IMR-90 (cell line): Measurements from ENCODE around the gene HSFX2. TPM values are rescaled to one million over a fixed set of nuclear protein-coding genes. Genes with fewer than 3 reads are reported as not detected.
"Not testable (repeated sequence)": the region's sequence is repeated elsewhere in the genome, so short reads cannot be mapped to it uniquely, and the experiment has no call there.

Source experiments
- ATAC-seq: fragments of 200-7000 bp; cut with Tn5 transposase; 2 replicates; pipeline ENCODE4 v1.9.1; 2020; ENCODE audit warnings: low read depth, mild to moderate bottlenecking, moderate library complexity
- Bru-seq: library from RNA; stranded (reverse); fragments of 400-500 nt; gene quantifications from one replicate; lab custom pipeline; 2021; lab: Mats Ljungman, UMichigan
- BruChase-seq, 2 experiments: library from RNA; stranded (reverse); fragments of 400-500 nt; gene quantifications; one replicate each; lab custom pipeline; 2021; lab: Mats Ljungman, UMichigan
- BruUV-seq: library from RNA; stranded (reverse); fragments of 400-500 nt; replicated peaks from 2 replicates; lab custom pipeline; 2021; lab: Mats Ljungman, UMichigan
- CTCF ChIA-PET: fragments of 300-600 bp; formaldehyde crosslinking; extraction: SDS; loops from one replicate; lab custom pipeline; 2021; ENCODE audit warnings: antibody characterized with exemption; lab: Yijun Ruan, JAX
- POLR2A ChIA-PET: fragments of 300-600 bp; sonication (Branson Sonifier 250); formaldehyde crosslinking; loops from one replicate; lab custom pipeline; 2022; ENCODE audit warnings: antibody characterized with exemption; ENCODE audit not compliant: unreplicated experiment; lab: Charles Lee
- DNase-seq: peaks from one replicate; pipeline ENCODE4 v3.0.0; 2013
- H2AFZ ChIP-seq: replicated peaks from 2 replicates; pipeline ENCODE3; 2013; ENCODE audit warnings: low read length, mild to moderate bottlenecking; ENCODE audit not compliant: poor library complexity
- H2AK5ac ChIP-seq: 2 replicates; pipeline ENCODE4 v1.6.1; 2013; ENCODE audit warnings: low read depth, low read length, inconsistent platforms
- H2AK9ac ChIP-seq: replicated peaks from 2 replicates; pipeline ENCODE3; 2013; ENCODE audit warnings: mild to moderate bottlenecking, low read depth, low read length, moderate library complexity; ENCODE audit not compliant: poor library complexity
- H2BK120ac ChIP-seq: 2 replicates; pipeline ENCODE4 v1.6.1; 2013; ENCODE audit warnings: low read depth, low read length, inconsistent platforms
- H2BK15ac ChIP-seq: 3 replicates; pipeline ENCODE4 v1.6.1; 2013; ENCODE audit warnings: low read depth, low read length, inconsistent platforms
- H2BK20ac ChIP-seq: 2 replicates; pipeline ENCODE4 v1.6.1; 2013; ENCODE audit warnings: low read depth, mild to moderate bottlenecking, inconsistent platforms, low read length, moderate library complexity
- H2BK5ac ChIP-seq: 2 replicates; pipeline ENCODE4 v1.6.1; 2013; ENCODE audit warnings: mild to moderate bottlenecking, low read depth, low read length, inconsistent platforms; ENCODE audit not compliant: poor library complexity, severe bottlenecking
- H3K14ac ChIP-seq: replicated peaks from 2 replicates; pipeline ENCODE4 v1.6.1; 2013; ENCODE audit warnings: low read depth, low read length, inconsistent platforms
- H3K18ac ChIP-seq: 2 replicates; pipeline ENCODE4 v1.6.1; 2013; ENCODE audit warnings: low read depth, low read length, control low read depth
- H3K23ac ChIP-seq: 2 replicates; pipeline ENCODE4 v1.6.1; 2013; ENCODE audit warnings: low read depth, low read length, inconsistent platforms
- H3K27ac ChIP-seq: 2 replicates; pipeline ENCODE4 v1.5.1; 2013; ENCODE audit warnings: mild to moderate bottlenecking, control low read depth, low read length; ENCODE audit not compliant: insufficient read depth
- H3K27me3 ChIP-seq: 2 replicates; pipeline ENCODE4 v1.6.1; 2013; ENCODE audit warnings: low read length; ENCODE audit not compliant: control insufficient read depth, insufficient read depth
- H3K36me3 ChIP-seq: 2 replicates; pipeline ENCODE4 v1.6.1; 2013; ENCODE audit warnings: low read length, mixed read lengths; ENCODE audit not compliant: control insufficient read depth, insufficient read depth
- H3K4ac ChIP-seq: 2 replicates; pipeline ENCODE4 v1.6.1; 2013; ENCODE audit warnings: low read depth, low read length, inconsistent platforms
- H3K4me1 ChIP-seq: 2 replicates; pipeline ENCODE4 v1.6.1; 2013; ENCODE audit warnings: low read length, mixed read lengths; ENCODE audit not compliant: control insufficient read depth, insufficient read depth
- H3K4me2 ChIP-seq: 2 replicates; pipeline ENCODE4 v1.6.1; 2013; ENCODE audit warnings: low read depth, mild to moderate bottlenecking, control low read depth, low read length, moderate library complexity
- H3K4me3 ChIP-seq: 2 replicates; pipeline ENCODE4 v1.5.1; 2013; ENCODE audit warnings: low read depth, mild to moderate bottlenecking, control low read depth, low read length, moderate library complexity; ENCODE audit not compliant: insufficient read depth
- H3K56ac ChIP-seq: 2 replicates; pipeline ENCODE4 v1.6.1; 2013; ENCODE audit warnings: low read length, inconsistent platforms; ENCODE audit not compliant: insufficient read depth; ENCODE audit errors: extremely low read depth
- H3K79me1 ChIP-seq, 2 experiments: 2 replicates each; pipeline ENCODE4 v1.6.1; 2013; ENCODE audit warnings: low read length in 2 of 2, inconsistent platforms in 1 of 2, low read depth in 1 of 2
- H3K9ac ChIP-seq: 2 replicates; pipeline ENCODE4 v1.6.1; 2013; ENCODE audit warnings: low read depth, low read length, control low read depth
- H3K9me1 ChIP-seq: 2 replicates; pipeline ENCODE4 v1.6.1; 2013; ENCODE audit warnings: low read length, inconsistent platforms; ENCODE audit not compliant: insufficient read depth
- H3K9me3 ChIP-seq: 2 replicates; pipeline ENCODE4 v1.6.1; 2013; ENCODE audit warnings: low read length; ENCODE audit not compliant: control insufficient read depth, insufficient read depth
- H4K20me1 ChIP-seq: 2 replicates; pipeline ENCODE4 v1.6.1; 2013; ENCODE audit warnings: low read length, inconsistent platforms; ENCODE audit not compliant: insufficient read depth
- H4K5ac ChIP-seq: 2 replicates; pipeline ENCODE4 v1.6.1; 2013; ENCODE audit warnings: mild to moderate bottlenecking, low read depth, low read length, control low read depth
- H4K8ac ChIP-seq, 2 experiments: 2 replicates each; pipeline ENCODE4 v1.6.1; 2013; ENCODE audit warnings: low read depth in 2 of 2, low read length in 2 of 2, control low read depth in 1 of 2, inconsistent platforms in 1 of 2
- H4K91ac ChIP-seq: 2 replicates; pipeline ENCODE4 v1.6.1; 2013; ENCODE audit warnings: low read depth, low read length, inconsistent platforms; ENCODE audit not compliant: insufficient read depth
- WGBS, 2 experiments: methylation state at CpG; one replicate each; pipeline versions ENCODE4 v1.1.5 to v1.1.7; 2013; ENCODE audit warnings: missing lambda C conversion rate in 2 of 2; ENCODE audit not compliant: insufficient read length in 1 of 2; ENCODE audit errors: extremely low coverage in 2 of 2; 5-methylcytosine and 5-hydroxymethylcytosine counted together
- dilution Hi-C: fragments of 300-500 bp; cut with HindIII; formaldehyde crosslinking; loops from one replicate; pipeline ENCODE4 v1.14.3; 2018; ENCODE audit warnings: low sequenced_read_pairs; ENCODE audit not compliant: unreplicated experiment
- in situ Hi-C: fragments of 300-500 bp; cut with MboI; formaldehyde crosslinking; loops from 3 replicates; pipeline ENCODE4 v1.14.3; 2019; ENCODE audit warnings: low sequenced_read_pairs, inconsistent platforms, mixed read lengths
- intact Hi-C: fragments of 100-400 bp; cut with micrococcal nuclease; formaldehyde crosslinking; loops from 2 replicates; pipeline ENCODE4 v1.10.0; 2022
- long read RNA-seq: library from polyadenylated mRNA; unstranded; transcript quantifications from one replicate; pipeline ENCODE4 v2.0.0, GENCODE V29; 2021; ENCODE audit not compliant: unreplicated experiment
- polyA plus RNA-seq, 3 experiments: library from polyadenylated mRNA; depleted of rRNA; stranded (reverse); fragments of >200 nt; gene quantifications; 2 replicates each; pipeline ENCODE4 v1.2.3, GENCODE V29; 2012; ENCODE audit warnings: low replicate concordance in 1 of 3
- total RNA-seq: library from RNA; depleted of rRNA; stranded (reverse); fragments of >200 nt; gene quantifications from 2 replicates; pipeline ENCODE4 v1.2.3, GENCODE V29; 2012; rRNA removed

The HSFX2 gene, protein sequence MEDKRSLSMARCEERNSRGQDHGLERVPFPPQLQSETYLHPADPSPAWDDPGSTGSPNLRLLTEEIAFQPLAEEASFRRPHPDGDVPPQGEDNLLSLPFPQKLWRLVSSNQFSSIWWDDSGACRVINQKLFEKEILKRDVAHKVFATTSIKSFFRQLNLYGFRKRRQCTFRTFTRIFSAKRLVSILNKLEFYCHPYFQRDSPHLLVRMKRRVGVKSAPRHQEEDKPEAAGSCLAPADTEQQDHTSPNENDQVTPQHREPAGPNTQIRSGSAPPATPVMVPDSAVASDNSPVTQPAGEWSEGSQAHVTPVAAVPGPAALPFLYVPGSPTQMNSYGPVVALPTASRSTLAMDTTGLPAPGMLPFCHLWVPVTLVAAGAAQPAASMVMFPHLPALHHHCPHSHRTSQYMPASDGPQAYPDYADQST
- total RNA-seq (not detected in 2 replicates), polyA plus RNA-seq (2012; rRNA removed) (0.34 and 0.36 TPM in 2 replicates), Bru-seq, nascent RNA (percentile 25 among the genes with signal in this experiment), BruChase-seq, experiment 1, labeled RNA remaining after a 6-hour chase (percentile 21 among the genes with signal in this experiment), BruChase-seq, experiment 2, labeled RNA remaining after a 2-hour chase (percentile 17 among the genes with signal in this experiment)
- 0.25 and 0.49 TPM in 2 replicates for polyA plus RNA-seq (2012; cell fraction: cytosol; rRNA removed)
- 0.26 and 2.2 TPM in 2 replicates for polyA plus RNA-seq (2012; cell fraction: nucleus; rRNA removed; ENCODE audit: low replicate concordance)
- long read RNA-seq, partial matches to known transcripts, result 0 of 1 reads
- long read RNA-seq, other reads (novel, unspliced or antisense), result 1 of 1 reads

GRCh38 chrX:149595214-149595613 is at the start of gene HSFX2:
Gene HSFX2, minus strand, starts transcription at chrX:149595314. Its CDS starts 614 bp downstream, at chrX:149594700.
- H2AFZ ChIP-seq, H2BK120ac ChIP-seq, H3K27me3 ChIP-seq, H4K91ac ChIP-seq, H3K27ac ChIP-seq, in situ Hi-C loops, BruUV-seq, dilution Hi-C loops, H2BK5ac ChIP-seq, H2AK5ac ChIP-seq, H3K36me3 ChIP-seq, H3K4me3 ChIP-seq, POLR2A ChIA-PET, H3K23ac ChIP-seq, H3K4ac ChIP-seq, H3K79me1 ChIP-seq, H2BK15ac ChIP-seq, H3K9me3 ChIP-seq, H3K4me1 ChIP-seq, H4K5ac ChIP-seq, H2BK20ac ChIP-seq, H4K20me1 ChIP-seq, CTCF ChIA-PET, H3K56ac ChIP-seq, H3K18ac ChIP-seq, H3K14ac ChIP-seq, DNase-seq, H4K8ac ChIP-seq, H3K4me2 ChIP-seq, intact Hi-C loops, H3K9me1 ChIP-seq, H3K9ac ChIP-seq, ATAC-seq, H2AK9ac ChIP-seq: not testable (repeated sequence)
- no CpG with 5 or more reads among the region's 17 CpGs for WGBS, 2 experiments
